Fibroblast of mammary gland (primary cell): ENCODE data around the gene MIEF2.
A peak's percentile ranks its signal among the peaks of the same experiment; 100 is the strongest.

Source experiments
- DNase-seq: peaks from one replicate; pipeline ENCODE4 v3.0.0-alpha.2; 2010; ENCODE audit warnings: low read depth
- H3K4me3 ChIP-seq: 2 replicates; pipeline ENCODE4 v1.5.1; 2011; ENCODE audit warnings: low read depth, mild to moderate bottlenecking, low read length, moderate library complexity; ENCODE audit not compliant: control insufficient read depth
- TF ChIP-seq, protein P1 (sequence below): conservative IDR thresholded peaks from 2 replicates; pipeline ENCODE4 v1.5.1; 2011; ENCODE audit warnings: low read depth, low read length, inconsistent platforms; ENCODE audit not compliant: control insufficient read depth, insufficient read depth

The MIEF2 gene

DNA sequence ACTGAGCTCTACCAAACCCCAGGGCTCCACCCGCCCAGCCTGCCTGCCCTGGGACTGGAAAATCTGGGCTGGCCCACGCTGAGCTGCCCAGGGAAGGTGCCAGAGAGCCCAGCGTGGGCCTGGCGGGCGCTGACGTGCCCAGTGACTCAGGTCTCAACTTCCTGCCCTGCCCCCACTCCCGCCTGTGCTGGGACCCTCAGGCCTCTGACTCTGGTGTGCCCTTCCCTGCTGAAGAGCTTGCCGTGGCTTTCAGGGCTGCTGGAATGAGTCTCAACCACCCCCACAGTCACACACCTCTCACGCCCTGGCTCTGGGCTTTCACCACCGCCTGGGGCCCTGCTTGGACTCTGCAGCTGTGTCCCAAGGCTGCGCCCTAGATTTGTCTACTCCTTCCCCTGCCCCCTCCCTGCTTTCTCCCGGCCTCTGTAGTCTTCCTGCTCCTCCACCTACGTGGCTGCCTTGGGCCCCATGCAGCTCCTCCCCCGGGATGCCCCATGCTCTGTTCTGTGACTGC, 24.7 kb upstream of the MIEF2 start:
- peak; percentile 65 for DNase-seq
- TF ChIP-seq, protein P1, sequence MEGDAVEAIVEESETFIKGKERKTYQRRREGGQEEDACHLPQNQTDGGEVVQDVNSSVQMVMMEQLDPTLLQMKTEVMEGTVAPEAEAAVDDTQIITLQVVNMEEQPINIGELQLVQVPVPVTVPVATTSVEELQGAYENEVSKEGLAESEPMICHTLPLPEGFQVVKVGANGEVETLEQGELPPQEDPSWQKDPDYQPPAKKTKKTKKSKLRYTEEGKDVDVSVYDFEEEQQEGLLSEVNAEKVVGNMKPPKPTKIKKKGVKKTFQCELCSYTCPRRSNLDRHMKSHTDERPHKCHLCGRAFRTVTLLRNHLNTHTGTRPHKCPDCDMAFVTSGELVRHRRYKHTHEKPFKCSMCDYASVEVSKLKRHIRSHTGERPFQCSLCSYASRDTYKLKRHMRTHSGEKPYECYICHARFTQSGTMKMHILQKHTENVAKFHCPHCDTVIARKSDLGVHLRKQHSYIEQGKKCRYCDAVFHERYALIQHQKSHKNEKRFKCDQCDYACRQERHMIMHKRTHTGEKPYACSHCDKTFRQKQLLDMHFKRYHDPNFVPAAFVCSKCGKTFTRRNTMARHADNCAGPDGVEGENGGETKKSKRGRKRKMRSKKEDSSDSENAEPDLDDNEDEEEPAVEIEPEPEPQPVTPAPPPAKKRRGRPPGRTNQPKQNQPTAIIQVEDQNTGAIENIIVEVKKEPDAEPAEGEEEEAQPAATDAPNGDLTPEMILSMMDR: no peak
- no peak overlapping the region for H3K4me3 ChIP-seq

GRCh38 chr17:18236494-18236893, 24.0 kb upstream of the MIEF2 start:
- DNase-seq: no peak
- TF ChIP-seq, protein P1: no peak
- no peak overlapping the region for H3K4me3 ChIP-seq

GRCh38 chr17:18237461-18237860, 23.0 kb upstream of the MIEF2 start:
- H3K4me3 ChIP-seq: no peak overlapping the region
- TF ChIP-seq, protein P1: no peak
- no peak for DNase-seq

DNA sequence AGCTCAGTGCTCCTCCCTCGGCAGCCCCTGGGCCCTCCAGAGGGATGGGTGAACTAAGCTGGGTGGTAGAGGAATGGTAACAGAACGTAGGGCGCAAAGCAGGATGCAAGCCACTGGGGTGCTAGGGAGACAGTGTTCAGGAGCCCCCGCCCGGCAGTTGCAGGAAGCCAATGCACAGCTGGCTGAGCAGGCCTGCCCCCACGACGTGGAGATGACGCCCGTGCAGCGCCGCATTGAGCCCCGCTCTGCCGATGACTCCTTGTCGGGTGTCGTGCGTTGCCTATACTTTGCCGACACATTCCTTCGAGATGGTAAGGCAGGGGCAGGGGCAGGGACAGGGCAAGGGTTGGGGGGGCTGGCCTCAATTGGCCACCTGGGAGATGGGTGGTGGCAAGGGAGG, 22.2 kb upstream of the MIEF2 start:
- TF ChIP-seq, protein P1: no peak

DNA sequence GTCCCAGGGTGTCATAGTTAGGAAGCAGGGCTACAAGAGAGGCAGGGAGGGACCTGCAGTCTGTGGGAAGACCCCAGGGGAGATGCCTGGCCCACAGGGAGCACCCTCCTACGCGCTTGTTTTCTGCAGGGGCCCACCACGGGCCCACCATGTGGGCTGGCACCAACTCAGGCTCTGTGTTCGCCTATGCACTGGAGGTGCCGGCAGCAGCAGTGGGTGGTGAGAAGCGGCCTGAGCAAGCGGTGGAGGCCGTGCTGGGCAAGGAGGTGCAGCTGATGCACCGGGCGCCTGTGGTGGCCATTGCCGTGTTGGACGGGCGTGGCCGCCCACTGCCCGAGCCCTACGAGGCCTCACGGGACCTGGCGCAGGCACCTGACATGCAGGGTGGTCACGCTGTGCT, 20.0 kb upstream of the MIEF2 start:
- DNase-seq: no peak
- H3K4me3 ChIP-seq: no peak overlapping the region
- TF ChIP-seq, protein P1: no peak

More for the DNA sequence above, 22.2 kb upstream of the MIEF2 start:
- no peak for DNase-seq
- H3K4me3 ChIP-seq: no peak overlapping the region

- TF ChIP-seq, protein P1: no peak
- no peak for DNase-seq
Measured at GRCh38 chr17:18241229-18241871, 19.1 kb upstream of the MIEF2 start.

More at GRCh38 chr17:18241229-18241871, 19.1 kb upstream of the MIEF2 start:
- no peak overlapping the region for H3K4me3 ChIP-seq
